Liver (tissue), 2 donors: Measurements from ENCODE around the gene WDFY1.

ENCODE experiments used
- CTCF ChIP-seq: fragments of 150-350 bp; IDR thresholded peaks from 2 replicates; pipeline ENCODE4 v1.5.1; 2017; ENCODE audit warnings: improper control_type of control experiment, low read depth, low read length; ENCODE audit not compliant: missing input control
- MAX ChIP-seq: IDR thresholded peaks from 2 replicates; pipeline ENCODE4 v1.6.1; 2016; ENCODE audit warnings: antibody characterized with exemption
- REST ChIP-seq: IDR thresholded peaks from 2 replicates; pipeline ENCODE4 v1.6.1; 2016; ENCODE audit warnings: antibody characterized with exemption, mild to moderate bottlenecking
- ZBTB33 ChIP-seq: IDR thresholded peaks from 2 replicates; pipeline ENCODE4 v1.6.1; 2016; ENCODE audit warnings: antibody characterized with exemption
- donor health status: healthy.

GRCh38 chr2:223897669-223898330, 47.3 kb downstream of the WDFY1 start:
- TF ChIP-seq CTCF = no peak
- no peak for TF ChIP-seq MAX
- no peak for TF ChIP-seq REST
- TF ChIP-seq ZBTB33 = no peak
